T47D (cell line): Measurements from ENCODE around the gene ARHGAP23.
"Not testable (repeated sequence)": the region's sequence is repeated elsewhere in the genome, so short reads cannot be mapped to it uniquely, and the experiment has no call there.

Experiments
- DNase-seq, 2 experiments: peaks; one replicate each; pipeline versions ENCODE4 v3.0.0 to v3.0.0-alpha.2; 2011 to 2012; ENCODE audit warnings: low read depth in 1 of 2, low spot score in 1 of 2
- JUND ChIP-seq: IDR thresholded peaks from 2 replicates; pipeline ENCODE4 v1.6.1; 2012; ENCODE audit warnings: low read depth
- in situ Hi-C: cut with HindIII; loops from 2 replicates; pipeline ENCODE4 v1.10.0; 2016; ENCODE audit warnings: low sequenced_read_pairs, low pct_unique_long_range_greater_than_20kb

ARHGAP23 gene

GRCh38 chr17:38507921-38508569 is 79.8 kb downstream of the ARHGAP23 start:
- TF ChIP-seq JUND: no peak
- in situ Hi-C loops: no loop called here
- DNase-seq: no peak

GRCh38 chr17:38508570-38508950 is 80.3 kb downstream of the ARHGAP23 start:
- in situ Hi-C loops: no loop called here
- TF ChIP-seq JUND: no peak
- no peak for DNase-seq

- no peak for TF ChIP-seq JUND
- peak; percentile 85 to 92 for DNase-seq
- in situ Hi-C loops: no loop called here
These were observed 80.9 kb downstream of the ARHGAP23 start for GRCh38 chr17:38508954-38509771.

GRCh38 chr17:38509772-38510420 is 81.6 kb downstream of the ARHGAP23 start:
- in situ Hi-C loops: no loop called here
- no peak for DNase-seq
- TF ChIP-seq JUND: no peak

GRCh38 chr17:38510421-38511149 is 82.3 kb downstream of the ARHGAP23 start:
- in situ Hi-C loops: no loop called here
- no peak for DNase-seq
- TF ChIP-seq JUND: no peak

GRCh38 chr17:38511150-38512108 is 83.2 kb downstream of the ARHGAP23 start:
- TF ChIP-seq JUND: no peak
- in situ Hi-C loops: no loop called here
- no peak for DNase-seq

- DNase-seq: no peak
- TF ChIP-seq JUND: no peak
- in situ Hi-C loops: no loop called here
These were observed 84.3 kb downstream of the ARHGAP23 start for GRCh38 chr17:38512473-38513058.

- DNase-seq, in situ Hi-C loops: not testable (repeated sequence)
These were observed 98.3 kb downstream of the ARHGAP23 start for GRCh38 chr17:38526526-38526925.

- in situ Hi-C loops: not testable (repeated sequence)
These were observed 99.9 kb downstream of the ARHGAP23 start for GRCh38 chr17:38528141-38528540.

GRCh38 chr17:38530856-38531255 is 102.6 kb downstream of the ARHGAP23 start:
- DNase-seq, in situ Hi-C loops: not testable (repeated sequence)

More at GRCh38 chr17:38528141-38528540, 99.9 kb downstream of the ARHGAP23 start:
- DNase-seq: not testable (repeated sequence)

GRCh38 chr17:38531761-38532160 is 103.5 kb downstream of the ARHGAP23 start:
- in situ Hi-C loops, DNase-seq: not testable (repeated sequence)
